GM15510 (cell line): ENCODE measurements around the gene SELENOS.

ENCODE experiments used
- POLR2A ChIP-seq: IDR thresholded peaks from 3 replicates; pipeline ENCODE4 v1.6.1; 2011; ENCODE audit warnings: borderline replicate concordance; ENCODE audit not compliant: insufficient read length; ENCODE audit errors: extremely low read depth

SELENOS gene

GRCh38 chr15:101296418-101297405 lies 19.4 kb upstream of the SELENOS start:
- no peak for TF ChIP-seq POLR2A

DNA sequence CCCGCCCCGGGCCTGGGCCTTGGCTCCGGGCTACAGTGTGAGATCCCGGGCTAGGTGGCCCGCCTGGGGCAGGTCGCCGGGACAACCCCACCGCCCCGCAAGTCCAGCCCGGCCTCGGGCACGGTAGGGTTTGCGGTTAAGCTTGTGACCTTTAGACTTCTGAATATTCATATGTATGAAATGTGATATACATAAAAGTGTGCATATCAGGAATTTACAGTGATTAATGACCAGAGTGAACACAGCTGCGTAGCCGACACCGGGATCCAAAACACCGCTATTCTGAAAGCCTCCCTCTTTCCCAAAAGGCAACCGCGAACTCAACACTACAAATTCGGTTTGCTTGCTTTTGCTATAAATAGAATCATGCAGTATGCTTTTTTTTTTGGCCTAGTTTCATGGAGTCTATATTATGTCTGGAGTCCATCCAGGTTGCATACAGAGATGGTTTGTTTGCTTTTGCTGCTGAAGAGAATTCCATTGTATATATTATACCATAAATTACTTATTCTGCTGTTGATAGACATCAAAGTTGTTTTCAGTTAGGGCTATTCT lies 18.4 kb upstream of the SELENOS start:
- no peak for TF ChIP-seq POLR2A

DNA sequence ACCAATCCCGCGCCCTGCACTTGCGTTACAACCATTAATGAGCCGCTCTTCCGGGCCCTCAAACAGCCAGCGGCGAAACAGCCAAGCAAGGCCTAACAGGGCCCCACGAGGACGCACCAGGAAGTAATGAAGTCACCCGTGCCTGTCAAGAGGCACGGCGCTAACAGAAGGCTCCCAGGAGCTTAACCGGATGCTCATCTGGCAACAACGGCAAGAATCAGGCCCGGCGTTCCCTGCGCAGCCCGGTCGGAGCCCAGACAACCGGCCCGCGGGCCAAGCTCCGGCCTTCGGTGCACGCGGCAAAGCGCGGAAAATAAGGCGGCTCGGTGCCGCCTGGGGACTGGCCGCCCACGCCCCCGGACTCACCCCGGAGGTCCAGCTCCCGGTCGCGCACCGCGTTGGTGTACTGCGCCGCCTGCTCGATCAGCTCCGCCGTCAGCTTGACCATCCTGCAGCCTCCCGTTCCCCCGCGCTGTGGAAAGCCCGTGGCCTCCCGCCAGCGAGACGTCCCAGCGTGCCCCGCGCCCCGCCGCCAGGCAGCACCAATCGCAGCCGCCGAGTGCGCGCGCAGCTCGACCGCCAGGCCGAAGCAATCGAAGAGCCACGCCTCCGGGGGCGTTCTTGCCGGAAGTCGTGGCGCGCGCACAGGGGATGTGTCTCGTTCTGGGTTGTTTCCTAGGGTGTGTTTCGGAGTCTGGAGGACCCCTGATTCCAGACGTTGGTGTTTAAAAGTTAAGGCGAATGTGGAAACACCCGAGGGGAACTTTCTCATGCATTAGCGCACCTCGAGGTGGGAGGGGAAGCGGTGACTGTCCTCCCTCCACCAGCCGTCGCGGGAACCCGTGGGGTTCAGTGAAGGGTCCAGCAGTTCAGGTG lies 17.7 kb upstream of the SELENOS start, which contains the start of gene SNRPA1:
Gene SNRPA1, minus strand, starts transcription at position 518 of the 876 bp plus-strand sequence. Its CDS starts 70 bp downstream, at position 448.
- peak; percentile 87 for TF ChIP-seq POLR2A

DNA sequence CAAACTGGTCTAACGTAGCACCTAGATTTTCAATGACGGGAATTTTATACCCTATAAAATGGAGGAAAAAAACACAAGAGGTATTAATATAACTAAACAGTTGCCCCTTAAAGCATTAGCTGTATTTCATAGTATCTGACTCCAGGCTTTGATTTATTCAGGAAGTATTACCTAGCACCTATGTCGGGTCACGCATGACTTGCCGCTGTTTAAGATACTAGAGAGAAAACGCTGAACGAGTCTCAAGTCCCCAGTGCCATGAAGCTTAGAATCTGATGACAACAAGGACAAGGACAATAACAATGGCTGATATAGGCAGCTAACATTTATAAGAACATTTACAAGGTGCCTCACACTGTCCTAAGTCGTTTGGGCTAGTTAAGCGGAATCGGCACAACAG lies 15.8 kb upstream of the SELENOS start:
- TF ChIP-seq POLR2A, result no peak

GRCh38 chr15:101288905-101289513 lies 11.7 kb upstream of the SELENOS start:
- no peak for TF ChIP-seq POLR2A

DNA sequence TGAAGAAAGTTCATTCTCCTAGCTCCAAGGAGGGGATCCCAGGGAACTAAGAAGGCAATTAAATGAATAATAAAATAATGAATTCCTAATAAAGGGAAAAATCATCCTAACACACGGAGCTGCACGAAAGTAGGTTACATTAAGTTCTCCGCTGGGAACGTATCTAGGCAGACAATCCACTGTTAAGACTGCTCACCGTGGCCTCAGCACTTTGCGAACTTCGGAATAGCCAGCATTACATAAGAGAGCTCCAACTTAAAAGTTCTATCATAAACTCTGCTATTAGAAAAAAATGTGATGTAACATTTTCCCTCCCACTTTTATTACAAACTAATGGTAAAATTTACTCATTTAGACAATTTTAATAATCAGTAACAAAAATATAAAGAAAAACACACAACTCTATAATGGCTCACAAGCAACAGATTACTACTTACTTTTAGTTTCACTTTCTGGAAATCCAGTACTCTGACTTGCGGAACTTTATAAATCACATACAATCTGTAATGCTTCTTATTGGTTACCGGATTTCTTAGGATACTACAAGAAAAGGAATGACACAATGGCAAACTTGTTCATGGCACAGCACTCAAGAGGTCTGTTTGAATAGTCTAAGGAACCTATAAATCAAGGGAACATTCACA lies 9.3 kb upstream of the SELENOS start:
- TF ChIP-seq POLR2A, result no peak

DNA sequence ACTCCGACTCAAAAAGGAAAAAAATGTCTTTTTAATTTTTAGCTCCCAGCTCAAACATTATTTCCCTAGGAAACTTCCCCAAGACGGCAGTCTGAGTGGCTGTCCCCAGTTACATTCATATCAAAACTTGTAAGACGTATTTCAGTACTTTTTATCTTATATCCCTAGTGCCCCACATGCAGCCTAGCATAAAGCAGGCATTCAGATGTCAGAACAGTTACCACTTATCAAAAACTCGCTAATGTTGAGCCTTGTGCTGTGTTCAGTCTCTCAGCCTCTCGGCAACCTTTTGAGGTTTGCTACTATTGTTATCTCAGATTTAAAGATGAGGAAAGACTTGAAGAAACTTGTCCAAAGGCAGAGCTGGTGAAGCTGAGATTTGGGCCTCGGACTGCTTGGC lies 6.6 kb upstream of the SELENOS start:
- no peak for TF ChIP-seq POLR2A

DNA sequence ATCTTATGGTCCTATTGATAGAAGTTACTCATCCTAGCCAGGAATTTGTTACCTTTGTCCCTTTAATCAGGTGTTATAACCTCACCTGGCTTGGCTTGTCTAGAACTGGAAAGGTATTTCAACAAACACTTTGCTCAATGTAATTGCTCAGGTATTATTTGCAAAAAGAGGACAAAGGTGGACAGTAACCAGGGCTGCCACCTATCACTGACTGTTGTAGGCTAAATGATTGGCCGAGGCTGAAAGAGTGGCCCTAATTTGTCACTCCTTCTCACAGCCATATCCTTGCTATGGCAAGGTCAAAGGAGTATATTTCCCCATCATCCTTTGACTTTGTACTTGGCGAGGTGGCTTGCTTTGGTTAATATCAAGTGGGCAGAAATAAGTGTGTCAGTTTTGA lies 2.7 kb upstream of the SELENOS start:
- no peak for TF ChIP-seq POLR2A

DNA sequence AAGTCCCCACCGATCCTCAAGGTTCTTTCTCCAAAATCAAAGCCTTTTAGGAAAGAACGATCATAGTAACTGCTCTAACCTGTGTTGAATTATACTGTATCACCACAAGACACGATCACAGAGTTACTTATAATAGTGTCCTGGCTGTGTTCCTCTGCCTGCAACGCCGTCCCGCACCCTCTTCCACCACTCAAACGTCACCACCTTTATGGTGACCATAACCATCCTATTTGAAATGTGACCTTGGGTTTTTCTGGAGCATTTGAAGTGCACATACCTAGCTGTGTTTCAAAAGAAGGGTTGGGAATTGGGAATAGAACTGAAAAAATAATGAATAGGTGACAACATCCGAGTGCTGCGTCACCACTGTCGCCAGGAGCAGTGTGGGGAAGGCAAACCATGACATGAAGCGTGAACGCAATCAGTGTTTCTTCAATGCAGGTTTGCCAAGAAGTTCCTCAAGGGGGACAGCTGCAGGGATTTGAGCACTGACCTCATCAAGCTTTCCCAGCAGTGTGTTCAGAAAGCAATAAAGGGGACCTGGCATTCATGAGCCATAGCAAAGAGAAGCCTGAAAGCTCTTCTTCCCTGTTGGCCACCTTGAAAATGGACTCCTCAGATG lies 769 bp upstream of the SELENOS start:
- no peak for TF ChIP-seq POLR2A

- TF ChIP-seq POLR2A, result no peak
Observed at GRCh38 chr15:101276501-101277037, 716 bp downstream of the SELENOS start.

DNA sequence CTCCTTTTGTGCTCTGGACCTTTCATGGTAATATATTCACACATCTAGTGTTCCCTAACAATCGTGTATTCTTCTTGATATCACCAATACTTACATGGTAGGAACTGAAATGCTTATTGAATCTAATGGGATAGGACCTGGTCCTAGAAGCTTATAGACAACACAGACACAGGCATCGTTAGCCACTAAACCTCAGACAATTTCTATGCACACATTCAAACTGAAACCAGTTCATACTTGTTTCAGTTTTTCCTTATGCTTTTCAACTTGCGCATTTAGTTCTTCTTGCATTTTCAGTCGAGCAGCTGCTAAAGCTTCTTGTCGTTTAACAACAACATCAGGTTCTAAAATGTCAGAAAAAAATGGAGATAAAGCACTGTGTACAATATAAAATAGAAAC lies 2.3 kb downstream of the SELENOS start:
- no peak for TF ChIP-seq POLR2A

GRCh38 chr15:101273534-101273933 lies 3.8 kb downstream of the SELENOS start:
- no peak for TF ChIP-seq POLR2A

DNA sequence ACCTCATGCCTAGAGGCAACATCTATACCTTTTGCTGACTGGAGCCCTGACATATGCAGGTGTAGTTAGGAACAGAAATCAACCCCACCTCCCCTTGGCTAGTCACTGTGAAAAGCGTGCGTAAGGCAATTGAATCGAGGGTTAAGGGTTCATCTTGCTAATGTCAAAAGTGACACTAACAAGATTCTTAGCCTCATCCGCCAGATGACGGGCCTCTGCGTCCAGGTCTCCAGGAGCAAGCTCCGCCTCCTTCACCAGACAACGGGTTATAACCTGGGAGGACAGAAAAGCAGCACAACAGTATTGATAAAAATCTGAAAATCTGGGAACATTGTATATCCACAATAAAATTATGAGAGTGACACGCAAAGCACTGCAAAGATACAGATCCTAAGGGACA lies 4.7 kb downstream of the SELENOS start:
- TF ChIP-seq POLR2A, result no peak
